ENCODE results near the gene MB. TPM values are rescaled to one million over a fixed set of nuclear protein-coding genes. Genes with fewer than 3 reads are reported as not detected.

MB gene
- polyA plus RNA-seq, 3 donors: 1.3 to 19.2 (median 16.2) TPM

GRCh38 chr22:35567351-35568141 is 49.6 kb downstream of the MB start:
- WGBS, 3 donors: 54 to 63% (median 59%) methylated on average over 23 of the region's 23 CpGs
- no peak overlapping the region for H3K27ac ChIP-seq (ENCODE audit: low read depth, low read length)

GRCh38 chr22:35564975-35565867 is 51.9 kb downstream of the MB start:
- H3K27ac ChIP-seq (ENCODE audit: low read depth, low read length): no peak overlapping the region
- whole genome bisulfite sequencing, 3 donors: 66 to 68% (median 68%) methylated on average over 10 of the region's 10 CpGs

DNA sequence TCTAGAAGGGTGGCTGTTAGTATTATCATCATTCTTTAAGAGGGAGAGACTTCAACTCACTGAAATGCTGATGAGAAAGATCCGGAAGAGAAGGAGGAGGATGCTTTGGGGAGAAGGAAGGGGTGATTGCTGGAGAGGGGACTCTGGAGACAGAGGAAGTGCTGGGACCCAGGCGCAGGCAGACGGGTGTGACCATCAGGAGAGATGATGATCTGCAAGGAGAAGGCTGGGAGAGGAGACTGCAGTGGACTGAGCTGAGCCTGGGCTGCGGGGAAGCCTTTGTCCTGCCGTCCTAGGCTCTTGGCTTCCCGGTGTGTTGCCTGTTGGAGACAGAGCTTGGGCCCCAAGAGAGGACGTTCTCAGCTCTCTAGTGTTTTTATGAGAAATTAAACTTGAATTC is 53.9 kb downstream of the MB start:
- 71 to 76% (median 72%) methylated on average over 7 of the region's 7 CpGs for WGBS, 3 donors
- no peak overlapping the region for H3K27ac ChIP-seq (ENCODE audit: low read depth, low read length)

GRCh38 chr22:35561796-35562526 is 55.2 kb downstream of the MB start:
- no peak overlapping the region for H3K27ac ChIP-seq (ENCODE audit: low read depth, low read length)
- WGBS, 3 donors: 86 to 94% (median 91%) methylated on average over 20 of the region's 20 CpGs

DNA sequence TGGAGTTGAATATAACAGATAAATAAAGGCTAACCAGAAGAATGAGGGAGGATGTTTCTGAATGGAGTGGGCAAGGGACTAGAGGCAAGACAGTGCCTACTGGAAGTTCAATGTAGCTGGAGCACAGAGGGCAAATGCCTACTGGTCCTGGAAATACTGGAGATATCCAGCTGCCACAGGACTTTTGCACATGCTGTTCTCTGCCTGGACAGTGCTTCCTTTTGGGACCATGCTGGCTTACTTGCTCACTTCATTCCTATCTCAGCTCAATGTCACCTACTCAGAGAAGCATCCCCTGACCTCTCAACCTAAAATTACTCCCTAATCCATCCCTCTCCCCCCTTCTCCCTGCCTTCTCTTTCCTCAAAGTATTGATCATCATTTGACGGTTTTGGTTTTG is 56.3 kb downstream of the MB start:
- 59 to 95% (median 85%) methylated on average over 1 of the region's 1 CpG for WGBS, 3 donors
- H3K27ac ChIP-seq (ENCODE audit: low read depth, low read length): no peak overlapping the region

DNA sequence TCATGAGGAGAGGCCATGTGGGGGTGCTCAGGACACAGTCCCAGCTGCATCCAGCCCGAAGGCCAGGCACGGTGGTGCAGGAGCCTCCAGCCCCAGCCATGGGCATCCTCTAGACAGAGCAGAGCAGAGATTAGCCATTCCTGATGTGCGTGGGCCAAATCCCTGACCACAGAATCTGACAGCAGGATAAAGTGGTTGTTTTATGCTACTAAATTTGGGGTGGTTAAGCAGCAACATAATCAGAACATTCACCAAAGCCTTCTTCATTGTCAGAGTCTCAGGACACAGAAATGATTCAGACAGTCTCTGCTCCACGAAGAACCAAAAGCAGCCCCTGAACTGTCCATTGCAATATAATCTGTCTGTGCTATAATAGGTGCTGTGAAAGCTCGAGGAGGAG is 56.8 kb downstream of the MB start:
- 52 to 77% (median 69%) methylated on average over 5 of the region's 5 CpGs for WGBS, 3 donors
- H3K27ac ChIP-seq (ENCODE audit: low read depth, low read length): no peak overlapping the region

GRCh38 chr22:35559354-35560005 is 57.6 kb downstream of the MB start:
- WGBS, 3 donors: 75 to 81% (median 80%) methylated on average over 2 of the region's 2 CpGs
- H3K27ac ChIP-seq (ENCODE audit: low read depth, low read length): no peak overlapping the region

GRCh38 chr22:35558719-35559118 is 58.4 kb downstream of the MB start:
- whole genome bisulfite sequencing, 3 donors: 84 to 91% (median 87%) methylated on average over 3 of the region's 3 CpGs
- no peak overlapping the region for H3K27ac ChIP-seq (ENCODE audit: low read depth, low read length)

- H3K27ac ChIP-seq (ENCODE audit: low read depth, low read length): no peak overlapping the region
- WGBS, 3 donors: 69 to 79% (median 76%) methylated on average over 5 of the region's 5 CpGs
Observed at GRCh38 chr22:35558031-35558430, 59.1 kb downstream of the MB start.

Other genes starting within 250 kb of the MB start
- 100 to 1,000 TPM in 1 of 3 donors, 10 to 100 TPM in 1, 1 to 10 TPM in 1; 9.0 to 358 (median 86.9) TPM for gene HMOX1, start 236.2 kb downstream of the MB start, polyA plus RNA-seq
- 10 to 100 TPM in 2 of 3 donors, 1 to 10 TPM in 1; 8.7 to 12.1 (median 11.2) TPM for gene MCM5, start 217.2 kb downstream of the MB start, polyA plus RNA-seq
- gene RASD2, start 76.5 kb downstream of the MB start, polyA plus RNA-seq: 1 to 10 TPM in 1 of 3 donors, under 1 TPM in 2; 0.26 to 1.1 (median 0.34) TPM
- 10 to 100 TPM in 2 of 3 donors, 1 to 10 TPM in 1; 3.6 to 35.1 (median 11.6) TPM for gene APOL6, start 31.1 kb upstream of the MB start, polyA plus RNA-seq
- gene APOL5, start 100.5 kb upstream of the MB start, polyA plus RNA-seq: under 1 TPM in 1 of 3 donors, not detected in 2; 0.04 TPM

All from adipose tissue (tissue), 3 donors.